ENCODE results near the gene VPS13D. TPM values are rescaled to one million over a fixed set of nuclear protein-coding genes. Genes with fewer than 3 reads are reported as not detected.

VPS13D gene, protein sequence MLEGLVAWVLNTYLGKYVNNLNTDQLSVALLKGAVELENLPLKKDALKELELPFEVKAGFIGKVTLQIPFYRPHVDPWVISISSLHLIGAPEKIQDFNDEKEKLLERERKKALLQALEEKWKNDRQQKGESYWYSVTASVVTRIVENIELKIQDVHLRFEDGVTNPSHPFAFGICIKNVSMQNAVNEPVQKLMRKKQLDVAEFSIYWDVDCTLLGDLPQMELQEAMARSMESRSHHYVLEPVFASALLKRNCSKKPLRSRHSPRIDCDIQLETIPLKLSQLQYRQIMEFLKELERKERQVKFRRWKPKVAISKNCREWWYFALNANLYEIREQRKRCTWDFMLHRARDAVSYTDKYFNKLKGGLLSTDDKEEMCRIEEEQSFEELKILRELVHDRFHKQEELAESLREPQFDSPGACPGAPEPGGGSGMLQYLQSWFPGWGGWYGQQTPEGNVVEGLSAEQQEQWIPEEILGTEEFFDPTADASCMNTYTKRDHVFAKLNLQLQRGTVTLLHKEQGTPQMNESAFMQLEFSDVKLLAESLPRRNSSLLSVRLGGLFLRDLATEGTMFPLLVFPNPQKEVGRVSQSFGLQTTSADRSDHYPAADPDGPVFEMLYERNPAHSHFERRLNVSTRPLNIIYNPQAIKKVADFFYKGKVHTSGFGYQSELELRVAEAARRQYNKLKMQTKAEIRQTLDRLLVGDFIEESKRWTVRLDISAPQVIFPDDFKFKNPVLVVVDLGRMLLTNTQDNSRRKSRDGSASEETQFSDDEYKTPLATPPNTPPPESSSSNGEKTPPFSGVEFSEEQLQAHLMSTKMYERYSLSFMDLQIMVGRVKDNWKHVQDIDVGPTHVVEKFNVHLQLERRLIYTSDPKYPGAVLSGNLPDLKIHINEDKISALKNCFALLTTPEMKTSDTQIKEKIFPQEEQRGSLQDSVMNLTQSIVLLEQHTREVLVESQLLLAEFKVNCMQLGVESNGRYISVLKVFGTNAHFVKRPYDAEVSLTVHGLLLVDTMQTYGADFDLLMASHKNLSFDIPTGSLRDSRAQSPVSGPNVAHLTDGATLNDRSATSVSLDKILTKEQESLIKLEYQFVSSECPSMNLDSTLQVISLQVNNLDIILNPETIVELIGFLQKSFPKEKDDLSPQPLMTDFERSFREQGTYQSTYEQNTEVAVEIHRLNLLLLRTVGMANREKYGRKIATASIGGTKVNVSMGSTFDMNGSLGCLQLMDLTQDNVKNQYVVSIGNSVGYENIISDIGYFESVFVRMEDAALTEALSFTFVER (N-terminal part only)
- total RNA-seq, result 65.9 and 68.5 TPM in 2 replicates

GRCh38 chr1:12229835-12230548 lies at the start of gene VPS13D:
Gene VPS13D, plus strand, starts transcription at chr1:12230030. Its CDS starts 4,237 bp downstream, at chr1:12234267.

Small RNA genes within 50 kb of the gene (small RNA-seq; reads per million reads assigned to genes)
- gene MIR4632 (not detected), gene RF00156 (not detected), gene SNORA59A (not detected)

Other genes starting within 250 kb of the VPS13D start
- 52.0 and 52.1 TPM in 2 replicates for gene MFN2, start 249.6 kb upstream of the VPS13D start, total RNA-seq
- 15.0 and 17.0 TPM in 2 replicates for gene MIIP, start 210.5 kb upstream of the VPS13D start, total RNA-seq
- 0.13 and 0.22 TPM in 2 replicates for gene TNFRSF8, start 166.7 kb upstream of the VPS13D start, total RNA-seq
- 23.6 and 30.3 TPM in 2 replicates for gene TNFRSF1B, start 63.0 kb upstream of the VPS13D start, total RNA-seq

Measured in articular chondrocyte of knee joint (primary cell).